K562 (cell line): ENCODE data around the gene FEN1. TPM values are rescaled to one million over a fixed set of nuclear protein-coding genes. Genes with fewer than 3 reads are reported as not detected.
A peak's percentile ranks its signal among the peaks of the same experiment; 100 is the strongest.

Experiments used
- CBFA2T2 ChIP-seq: fragments of 450-650 bp; conservative IDR thresholded peaks from 2 replicates; pipeline ENCODE4 v1.6.1; 2017; ENCODE audit warnings: mild to moderate bottlenecking
- DDX20 ChIP-seq: fragments of 450-650 bp; IDR thresholded peaks from 2 replicates; pipeline ENCODE4 v1.6.1; 2016; ENCODE audit warnings: missing genetic modification characterization, low read depth, mild to moderate bottlenecking, missing compliant biosample characterization, moderate library complexity
- ESRRA ChIP-seq: fragments of 450-650 bp; IDR thresholded peaks from 2 replicates; pipeline ENCODE4 v1.6.1; 2014; ENCODE audit warnings: low read depth, mild to moderate bottlenecking, moderate library complexity, borderline replicate concordance
- HIVEP1 ChIP-seq: fragments of 250-450 bp; sonication (Bioruptor Pico); IDR thresholded peaks from 2 replicates; pipeline ENCODE4 v1.4.0; 2020; ENCODE audit warnings: mild to moderate bottlenecking
- HLTF ChIP-seq: fragments of 450-650 bp; IDR thresholded peaks from 2 replicates; pipeline ENCODE4 v1.6.1; 2016
- KLF16 ChIP-seq: IDR thresholded peaks from 2 replicates; pipeline ENCODE4 v1.6.1; 2016; ENCODE audit warnings: antibody characterized with exemption
- MTA3 ChIP-seq: fragments of 450-650 bp; formaldehyde crosslinking; IDR thresholded peaks from 2 replicates; pipeline ENCODE4 v1.6.1; 2017; ENCODE audit warnings: mild to moderate bottlenecking, borderline replicate concordance
- MYC ChIP-seq, 2 experiments: fragments of 250-450 bp in 1 of 2; sonication (Bioruptor Pico) in 1 of 2; IDR thresholded peaks; 2 replicates each; pipeline versions ENCODE4 v1.5.1 to v1.6.1; 2012 to 2021; ENCODE audit warnings: low read depth in 2 of 2, borderline replicate concordance in 1 of 2, improper control_type of control experiment in 1 of 2, low read length in 1 of 2, mild to moderate bottlenecking in 1 of 2, moderate library complexity in 1 of 2
- NONO ChIP-seq, 2 experiments: fragments of 200-400 bp in 1 of 2; fragments of 450-650 bp in 1 of 2; formaldehyde crosslinking in 1 of 2; IDR thresholded peaks; 2 replicates each; pipeline ENCODE4 v1.6.1; 2017; ENCODE audit warnings: low read depth in 2 of 2, mild to moderate bottlenecking in 2 of 2, moderate library complexity in 2 of 2, low read length in 1 of 2
- POLR2AphosphoS2 ChIP-seq: IDR thresholded peaks from 2 replicates; pipeline ENCODE4 v1.6.1; 2012; ENCODE audit warnings: low read length, improper control_type of control experiment
- PYGO2 ChIP-seq: fragments of 450-650 bp; IDR thresholded peaks from 2 replicates; pipeline ENCODE4 v1.6.1; 2016; ENCODE audit warnings: mild to moderate bottlenecking, missing genetic modification characterization, moderate library complexity, missing compliant biosample characterization
- RBBP5 ChIP-seq: fragments of 200-600 bp; sonication (generic); IDR thresholded peaks from 2 replicates; pipeline ENCODE4 v1.6.1; 2012; ENCODE audit warnings: borderline replicate concordance, mild to moderate bottlenecking, low read length, control low read depth, inconsistent platforms; ENCODE audit not compliant: insufficient read depth, poor library complexity, severe bottlenecking
- RBM22 ChIP-seq: fragments of 200-400 bp; formaldehyde crosslinking; IDR thresholded peaks from 2 replicates; pipeline ENCODE4 v1.6.1; 2018; ENCODE audit warnings: low read length, low read depth; ENCODE audit not compliant: poor library complexity, severe bottlenecking
- RHOXF2B ChIP-seq: fragments of 250-450 bp; sonication (Bioruptor Pico); conservative IDR thresholded peaks from 2 replicates; pipeline ENCODE4 v1.5.1; 2021
- RNF2 ChIP-seq: sonication (generic); IDR thresholded peaks from 2 replicates; pipeline ENCODE4 v1.6.1; 2016
- SMARCE1 ChIP-seq: fragments of 450-650 bp; IDR thresholded peaks from 2 replicates; pipeline ENCODE4 v1.7.1; 2016; ENCODE audit warnings: mild to moderate bottlenecking
- SNRNP70 ChIP-seq: fragments of 200-400 bp; formaldehyde crosslinking; optimal IDR thresholded peaks from 2 replicates; pipeline ENCODE3; 2017; ENCODE audit warnings: low read depth, low read length
- TAF15 ChIP-seq: fragments of 200-400 bp; formaldehyde crosslinking; IDR thresholded peaks from 2 replicates; pipeline ENCODE4 v1.6.1; 2017; ENCODE audit warnings: mild to moderate bottlenecking, low read depth, low read length, moderate library complexity
- TBL1XR1 ChIP-seq, 2 experiments: IDR thresholded peaks; 2 replicates each; pipeline ENCODE4 v1.6.1; 2012; ENCODE audit warnings: improper control_type of control experiment in 2 of 2, low read length in 2 of 2, mild to moderate bottlenecking in 1 of 2
- ZKSCAN3 ChIP-seq: fragments of 250-450 bp; sonication (Bioruptor Pico); IDR thresholded peaks from 2 replicates; pipeline ENCODE4 v1.4.0; 2020
- ZNF717 ChIP-seq: fragments of 250-450 bp; sonication (Bioruptor Pico); IDR thresholded peaks from 2 replicates; pipeline ENCODE4 v1.5.0; 2021
- polyA plus RNA-seq, 8 experiments: library from polyadenylated mRNA; depleted of rRNA in 4 of 8; stranded (reverse) in 5 of 8; unstranded in 3 of 8; fragments of >200 nt; fragmentation: Nextera tagmentation in 2 of 8; fragmentation: Illumina TruSeq in 1 of 8; extraction: Ambion mirVana in 2 of 8; extraction: Trizol in 1 of 8; gene quantifications; 2 replicates each; pipeline versions ENCODE4 v1.2.1 to v1.2.3, GENCODE V29; 2011 to 2014; ENCODE audit warnings: inconsistent platforms in 1 of 8, missing spikeins in 1 of 8
- total RNA-seq, 7 experiments: library from RNA; depleted of rRNA in 6 of 7; stranded (reverse); fragments of >200 nt in 6 of 7; fragmentation: Illumina TruSeq in 2 of 7; extraction: Trizol in 2 of 7; gene quantifications; 2 replicates each; pipeline versions ENCODE4 v1.2.1 to v1.2.3, GENCODE V29; 2011 to 2021; ENCODE audit warnings: low replicate concordance in 1 of 7
- TF ChIP-seq, protein P1 (sequence below), 2 experiments: fragments of 250-450 bp in 1 of 2; fragments of 450-650 bp in 1 of 2; sonication (Bioruptor Pico) in 1 of 2; IDR thresholded peaks; 2 replicates each; pipeline versions ENCODE4 v1.6.1 to v1.8.0; 2016 to 2021; ENCODE audit warnings: mild to moderate bottlenecking in 2 of 2, moderate library complexity in 2 of 2, missing compliant biosample characterization in 1 of 2, missing genetic modification characterization in 1 of 2
- TF ChIP-seq, protein P2 (sequence below): fragments of 250-450 bp; sonication (Bioruptor Pico); IDR thresholded peaks from 2 replicates; pipeline ENCODE4 v1.5.0; 2021
- TF ChIP-seq, protein P3 (sequence below): sonication (generic); formaldehyde crosslinking; IDR thresholded peaks from 2 replicates; pipeline ENCODE4 v1.8.1; 2022; ENCODE audit warnings: missing genetic modification reagents
- TF ChIP-seq, protein P4 (sequence below): fragments of 450-650 bp; formaldehyde crosslinking; IDR thresholded peaks from 2 replicates; pipeline ENCODE4 v1.4.0; 2022; ENCODE audit warnings: mild to moderate bottlenecking, moderate library complexity

FEN1 gene
- total and polyA plus RNA-seq, 9 of the 15 experiments (the other 6 are each of a cell fraction or from before 2014, with no cell fraction given): 58.1 to 156 (median 137) TPM

DNA sequence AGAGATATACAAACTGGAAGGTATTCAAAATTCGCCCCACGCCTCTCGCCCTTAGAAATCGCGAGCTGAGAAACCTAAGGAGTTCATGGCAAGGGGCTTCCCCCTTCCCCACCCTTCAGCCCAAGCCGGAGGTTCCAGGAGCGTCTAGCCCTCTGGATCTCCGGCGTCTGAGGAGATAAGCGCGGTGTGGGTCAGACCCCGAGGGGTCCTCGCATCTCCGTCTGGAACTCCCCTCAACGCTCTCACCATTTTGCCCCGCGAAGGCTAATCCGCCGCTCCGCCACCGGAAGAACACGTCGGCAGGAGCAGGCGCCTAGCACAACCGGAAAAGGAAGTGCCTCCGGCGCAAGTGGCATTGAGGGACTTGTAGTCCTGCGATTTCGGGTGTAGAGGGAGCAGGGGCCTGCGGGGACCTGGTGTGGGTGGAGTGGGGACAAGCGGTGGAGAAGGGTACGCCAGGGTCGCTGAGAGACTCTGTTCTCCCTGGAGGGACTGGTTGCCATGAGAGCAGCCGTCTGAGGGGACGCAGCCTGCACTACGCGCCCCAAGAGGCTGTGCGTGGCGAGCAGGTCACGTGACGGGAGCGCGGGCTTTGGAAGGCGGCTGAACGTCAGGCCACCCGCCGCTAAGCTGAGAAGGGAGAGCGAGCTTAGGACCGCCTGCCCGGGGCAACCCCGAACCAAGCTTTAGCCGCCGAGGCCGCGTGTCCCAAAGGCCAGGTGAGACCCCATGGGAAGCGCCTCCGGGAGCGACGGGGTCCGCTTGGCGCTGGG, at the start of gene FEN1, which contains the start of gene TMEM258 (continued):
- no peak for TF ChIP-seq DDX20
- no peak for TF ChIP-seq ZKSCAN3 (CRISPR knock-in tag)
- TF ChIP-seq CBFA2T2: peak; percentile 96
- TF ChIP-seq RHOXF2B (CRISPR knock-in tag): 0 out of 2 replicates have a peak, but pooled peaks have one; percentile 16
- TF ChIP-seq, protein P1, sequence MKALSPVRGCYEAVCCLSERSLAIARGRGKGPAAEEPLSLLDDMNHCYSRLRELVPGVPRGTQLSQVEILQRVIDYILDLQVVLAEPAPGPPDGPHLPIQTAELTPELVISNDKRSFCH (CRISPR knock-in tag; IDR thresholded peaks at IDR 0.05): no peak
- TF ChIP-seq, protein P1 (tag; IDR thresholded peaks at IDR 0.05): 0 out of 2 replicates have a peak, but pooled peaks have one; percentile 68
- TF ChIP-seq HIVEP1 (CRISPR knock-in tag): 0 out of 2 replicates have a peak, but pooled peaks have one; percentile 46
- peak; percentile 42 for TF ChIP-seq RBM22
- TF ChIP-seq SMARCE1: peak; percentile 61; the same call in 1 of the 2 replicates
- peak; percentile 76; the same call in 1 of the 2 replicates for TF ChIP-seq POLR2AphosphoS2
- no peak for TF ChIP-seq SNRNP70
- peak; percentile 79 for TF ChIP-seq RBBP5
- no peak for TF ChIP-seq TBL1XR1 (IDR thresholded peaks at IDR 0.05; ENCODE audit: low read length in 2 of 2)
- no peak for TF ChIP-seq PYGO2 (tag)
- TF ChIP-seq, protein P2, sequence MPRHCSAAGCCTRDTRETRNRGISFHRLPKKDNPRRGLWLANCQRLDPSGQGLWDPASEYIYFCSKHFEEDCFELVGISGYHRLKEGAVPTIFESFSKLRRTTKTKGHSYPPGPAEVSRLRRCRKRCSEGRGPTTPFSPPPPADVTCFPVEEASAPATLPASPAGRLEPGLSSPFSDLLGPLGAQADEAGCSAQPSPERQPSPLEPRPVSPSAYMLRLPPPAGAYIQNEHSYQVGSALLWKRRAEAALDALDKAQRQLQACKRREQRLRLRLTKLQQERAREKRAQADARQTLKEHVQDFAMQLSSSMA (CRISPR knock-in tag): peak; percentile 20; the same call in 1 of the 2 replicates
- no peak; the same call in 1 of the 2 replicates for TF ChIP-seq MTA3
- TF ChIP-seq MYC (IDR thresholded peaks at IDR 0.05; ENCODE audit: low read depth, low read length): peak; percentile 36
- TF ChIP-seq MYC (CRISPR knock-in tag; IDR thresholded peaks at IDR 0.05; ENCODE audit: borderline replicate concordance, low read depth): no peak; the same call in 1 of the 2 replicates
- TF ChIP-seq KLF16: no peak
- TF ChIP-seq, protein P3, sequence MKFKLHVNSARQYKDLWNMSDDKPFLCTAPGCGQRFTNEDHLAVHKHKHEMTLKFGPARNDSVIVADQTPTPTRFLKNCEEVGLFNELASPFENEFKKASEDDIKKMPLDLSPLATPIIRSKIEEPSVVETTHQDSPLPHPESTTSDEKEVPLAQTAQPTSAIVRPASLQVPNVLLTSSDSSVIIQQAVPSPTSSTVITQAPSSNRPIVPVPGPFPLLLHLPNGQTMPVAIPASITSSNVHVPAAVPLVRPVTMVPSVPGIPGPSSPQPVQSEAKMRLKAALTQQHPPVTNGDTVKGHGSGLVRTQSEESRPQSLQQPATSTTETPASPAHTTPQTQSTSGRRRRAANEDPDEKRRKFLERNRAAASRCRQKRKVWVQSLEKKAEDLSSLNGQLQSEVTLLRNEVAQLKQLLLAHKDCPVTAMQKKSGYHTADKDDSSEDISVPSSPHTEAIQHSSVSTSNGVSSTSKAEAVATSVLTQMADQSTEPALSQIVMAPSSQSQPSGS (CRISPR knock-in tag): no peak
- no peak; the same call in 1 of the 2 replicates for TF ChIP-seq HLTF
- peak; percentile 34; the same call in 1 of the 2 replicates for TF ChIP-seq RNF2
- TF ChIP-seq NONO (IDR thresholded peaks at IDR 0.05; ENCODE audit: low read depth in 2 of 2, low read length in 1 of 2): no peak; a peak in 1 of 4 replicates
- no peak for TF ChIP-seq ZNF717 (CRISPR knock-in tag)
- TF ChIP-seq, protein P4, sequence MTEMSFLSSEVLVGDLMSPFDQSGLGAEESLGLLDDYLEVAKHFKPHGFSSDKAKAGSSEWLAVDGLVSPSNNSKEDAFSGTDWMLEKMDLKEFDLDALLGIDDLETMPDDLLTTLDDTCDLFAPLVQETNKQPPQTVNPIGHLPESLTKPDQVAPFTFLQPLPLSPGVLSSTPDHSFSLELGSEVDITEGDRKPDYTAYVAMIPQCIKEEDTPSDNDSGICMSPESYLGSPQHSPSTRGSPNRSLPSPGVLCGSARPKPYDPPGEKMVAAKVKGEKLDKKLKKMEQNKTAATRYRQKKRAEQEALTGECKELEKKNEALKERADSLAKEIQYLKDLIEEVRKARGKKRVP (CRISPR knock-in tag): 0 out of 2 replicates have a peak, but pooled peaks have one; percentile 38
- TF ChIP-seq ESRRA: no peak
- no peak for TF ChIP-seq TAF15
